IPS-NIHi7 (cell line): ENCODE results near the gene VBP1.
A peak's percentile ranks its signal among the peaks of the same experiment; 100 is the strongest.
"Not testable (repeated sequence)": the region's sequence is repeated elsewhere in the genome, so short reads cannot be mapped to it uniquely, and the experiment has no call there.

ENCODE experiments used
- DNase-seq: peaks from one replicate; pipeline ENCODE4 v3.0.0; 2012; ENCODE audit warnings: mixed read lengths; ENCODE audit errors: extremely low spot score

The VBP1 gene

GRCh38 chrX:155216179-155216939 is at the start of gene VBP1:
Gene VBP1, plus strand, starts transcription at chrX:155216460. Its CDS starts 23 bp downstream, at chrX:155216483.
- peak; percentile 89 for DNase-seq

- DNase-seq, result no peak
Observed at GRCh38 chrX:155169881-155170280, 46.4 kb upstream of the VBP1 start.

GRCh38 chrX:155179346-155179997 is 36.8 kb upstream of the VBP1 start:
- DNase-seq, result no peak

- DNase-seq, result no peak
Observed at GRCh38 chrX:155188786-155189185, 27.5 kb upstream of the VBP1 start.

GRCh38 chrX:155211208-155211607 is 5.1 kb upstream of the VBP1 start:
- DNase-seq, result no peak

GRCh38 chrX:155213731-155214130 is 2.5 kb upstream of the VBP1 start:
- DNase-seq, result no peak

- DNase-seq, result no peak
Observed at GRCh38 chrX:155215443-155216178, 649 bp upstream of the VBP1 start.

GRCh38 chrX:155216940-155217440 is 730 bp downstream of the VBP1 start:
- DNase-seq, result no peak

- DNase-seq, result no peak
Observed at GRCh38 chrX:155218777-155219176, 2.5 kb downstream of the VBP1 start.

GRCh38 chrX:155221351-155221750 is 5.1 kb downstream of the VBP1 start:
- DNase-seq, result no peak

GRCh38 chrX:155223746-155224145 is 7.5 kb downstream of the VBP1 start:
- DNase-seq, result not testable (repeated sequence)

GRCh38 chrX:155225774-155226173 is 9.5 kb downstream of the VBP1 start:
- no peak for DNase-seq

- no peak for DNase-seq
Observed at GRCh38 chrX:155231163-155231562, 14.9 kb downstream of the VBP1 start.

GRCh38 chrX:155235891-155236290 is 19.6 kb downstream of the VBP1 start:
- DNase-seq, result no peak

- DNase-seq, result no peak
Observed at GRCh38 chrX:155237719-155238118, 21.5 kb downstream of the VBP1 start.

GRCh38 chrX:155242300-155242699 is 26.0 kb downstream of the VBP1 start:
- DNase-seq, result no peak

GRCh38 chrX:155246748-155247147 is 30.5 kb downstream of the VBP1 start:
- DNase-seq, result no peak

- DNase-seq, result no peak
Observed at GRCh38 chrX:155247497-155247896, 31.2 kb downstream of the VBP1 start.

- no peak for DNase-seq
Observed at GRCh38 chrX:155251391-155251790, 35.1 kb downstream of the VBP1 start.

- no peak for DNase-seq
Observed at GRCh38 chrX:155259752-155260151, 43.5 kb downstream of the VBP1 start.

- no peak for DNase-seq
Observed at GRCh38 chrX:155262970-155263754, 46.9 kb downstream of the VBP1 start.
